ENCODE results near the gene MPV17L.
"Not testable (repeated sequence)": the region's sequence is repeated elsewhere in the genome, so short reads cannot be mapped to it uniquely, and the experiment has no call there.

- TF ChIP-seq CTCF, POLR2A (IDR thresholded peaks at IDR 0.05): not testable (repeated sequence)
Measured at GRCh38 chr16:15352852-15353251, 42.7 kb upstream of the MPV17L start.
